HG02623 (cell line): ENCODE data around the gene MACO1.
"Not testable (repeated sequence)": the region's sequence is repeated elsewhere in the genome, so short reads cannot be mapped to it uniquely, and the experiment has no call there.

ENCODE experiments used
- ATAC-seq: cut with Tn5 transposase; IDR thresholded peaks from one replicate; pipeline ENCODE4 v1.9.1; 2021; ENCODE audit warnings: moderate library complexity; ENCODE audit not compliant: unreplicated experiment

MACO1 gene

DNA sequence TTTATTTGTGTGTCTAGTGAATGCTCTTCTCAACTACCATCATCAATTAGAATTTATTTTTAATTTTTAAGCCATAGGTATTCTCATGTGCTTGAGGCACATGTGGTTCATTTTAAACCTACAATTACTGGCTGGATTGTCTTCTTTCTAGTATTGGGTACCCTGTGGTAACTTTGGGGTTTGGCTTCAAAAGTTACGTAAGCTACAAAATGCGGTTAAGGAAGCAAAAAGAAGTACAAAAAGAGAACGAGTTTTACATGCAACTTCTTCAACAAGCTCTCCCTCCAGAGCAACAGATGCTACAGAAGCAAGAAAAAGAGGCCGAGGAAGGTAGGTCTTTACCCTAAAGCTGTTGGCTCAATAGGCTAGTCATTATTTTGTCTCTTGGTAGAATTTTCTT, 25.8 kb downstream of the MACO1 start:
- ATAC-seq = no peak

DNA sequence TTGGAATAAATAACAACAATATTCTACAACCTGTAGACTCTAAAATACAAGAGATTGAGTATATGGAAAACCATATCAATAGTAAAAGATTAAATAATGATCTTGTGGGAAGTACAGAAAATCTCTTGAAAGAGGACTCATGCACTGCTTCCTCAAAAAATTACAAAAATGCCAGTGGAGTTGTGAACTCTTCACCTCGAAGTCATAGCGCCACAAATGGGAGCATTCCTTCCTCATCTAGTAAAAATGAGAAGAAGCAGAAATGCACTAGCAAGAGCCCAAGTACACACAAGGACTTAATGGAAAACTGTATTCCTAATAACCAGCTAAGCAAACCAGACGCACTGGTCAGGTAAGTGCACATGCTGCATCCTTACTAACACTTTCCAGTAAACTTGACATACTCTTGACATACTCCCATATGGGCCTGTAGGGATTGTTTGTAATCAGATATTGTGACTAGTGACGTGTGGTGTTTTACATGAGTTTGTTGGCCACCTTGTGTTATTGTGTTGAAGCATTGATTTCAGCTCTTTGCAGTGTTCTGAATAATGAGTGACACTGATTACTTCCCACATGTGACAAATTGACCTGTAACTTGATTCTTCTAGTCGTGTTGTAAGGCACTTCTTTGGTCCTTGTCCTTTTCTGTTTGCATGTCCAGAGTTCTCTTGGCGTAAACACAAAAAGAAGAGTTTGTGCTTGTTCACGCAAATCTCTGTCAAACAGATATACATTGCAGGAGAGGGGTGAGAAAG, 28.0 kb downstream of the MACO1 start:
- ATAC-seq = no peak

DNA sequence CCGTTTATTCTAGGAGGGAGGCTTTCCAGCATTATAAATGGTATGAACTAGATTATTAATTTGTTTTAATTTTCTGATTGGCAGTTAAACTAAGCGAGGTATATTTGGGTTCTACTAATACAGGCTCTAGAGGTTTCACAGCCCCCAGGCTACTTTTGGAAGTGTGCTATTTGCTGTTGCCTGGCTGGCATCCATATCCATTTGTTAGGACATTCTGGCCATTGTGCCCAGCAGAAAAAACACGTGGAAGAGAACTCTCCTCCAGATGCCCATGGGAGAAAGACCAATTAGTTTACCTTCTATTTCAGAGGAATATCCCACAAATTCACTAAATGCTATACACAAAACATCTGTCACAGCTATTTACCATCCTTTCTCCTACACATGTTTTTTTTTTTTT, 29.3 kb downstream of the MACO1 start:
- ATAC-seq = no peak

DNA sequence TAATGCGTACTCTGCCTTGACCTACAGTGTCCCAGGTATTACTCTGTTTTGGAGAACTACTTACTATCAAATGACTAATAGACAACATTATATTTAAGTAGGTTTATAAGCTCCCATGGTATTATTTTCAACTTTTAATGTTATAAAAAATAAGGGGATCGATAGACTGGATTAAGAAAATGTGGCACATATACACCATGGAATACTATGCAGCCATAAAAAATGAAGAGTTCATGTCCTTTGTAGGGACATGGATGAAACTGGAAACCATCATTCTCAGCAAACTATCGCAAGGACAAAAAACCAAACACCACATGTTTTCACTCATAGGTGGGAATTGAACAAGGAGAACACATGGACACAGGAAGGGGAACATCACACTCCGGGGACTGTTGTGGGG, 30.1 kb downstream of the MACO1 start:
- ATAC-seq = not testable (repeated sequence)

DNA sequence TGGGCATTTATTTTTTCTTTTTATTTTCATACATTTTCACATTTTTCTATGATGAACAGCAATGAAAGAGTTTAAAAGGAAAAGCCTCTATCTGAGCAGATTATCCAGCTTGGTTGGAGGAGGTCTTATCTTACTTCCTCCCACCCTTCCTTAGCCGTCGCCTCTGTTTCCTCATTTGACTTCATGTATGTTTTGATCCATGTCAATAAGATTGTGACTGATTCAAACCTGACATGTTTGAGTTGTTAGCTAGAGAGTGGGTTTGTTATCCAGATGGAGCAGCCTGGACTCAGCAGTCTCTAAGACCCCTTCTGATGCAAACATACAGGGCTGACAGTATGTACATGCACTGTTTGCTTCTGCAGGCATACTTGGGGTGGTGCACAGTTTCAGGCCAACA, 31.2 kb downstream of the MACO1 start:
- no peak for ATAC-seq

DNA sequence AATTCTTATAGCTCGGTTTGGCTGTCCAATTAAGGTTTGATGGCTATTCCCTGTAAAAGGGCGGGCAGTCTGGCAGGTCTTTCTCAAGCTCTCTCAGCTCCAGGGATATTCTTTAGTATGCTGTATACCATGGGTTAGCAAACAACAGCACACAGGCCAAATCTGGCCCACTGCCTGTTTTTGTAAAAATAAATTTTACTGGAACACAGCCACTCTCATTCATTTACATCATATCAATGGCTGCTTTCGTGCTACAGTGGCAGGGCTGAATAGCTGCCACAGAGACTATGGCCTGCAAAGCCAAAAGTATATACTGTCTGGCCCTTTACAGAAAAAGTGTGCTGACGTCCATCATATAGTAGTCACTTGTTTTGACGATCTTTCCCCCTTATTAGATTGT, 32.0 kb downstream of the MACO1 start:
- no peak for ATAC-seq

DNA sequence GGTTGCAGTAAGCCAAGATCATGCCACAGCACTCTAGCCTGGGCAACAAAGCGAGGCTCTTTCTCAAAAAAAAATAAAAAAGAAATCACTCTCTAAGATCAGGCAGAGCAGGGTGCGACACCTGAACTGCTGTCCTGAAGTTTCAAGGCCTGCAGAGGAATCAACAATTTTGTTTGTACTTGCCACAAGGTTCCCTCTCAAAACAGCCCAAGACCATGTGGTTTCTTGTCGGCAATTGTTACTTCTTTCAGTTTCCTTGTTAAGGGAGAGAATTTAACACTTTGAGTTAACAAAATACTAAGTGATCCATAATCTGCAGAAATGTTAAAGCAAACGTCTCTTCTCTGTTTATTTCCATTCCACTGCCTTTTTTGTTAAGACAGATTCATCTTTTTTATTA, 36.5 kb downstream of the MACO1 start:
- ATAC-seq = no peak

DNA sequence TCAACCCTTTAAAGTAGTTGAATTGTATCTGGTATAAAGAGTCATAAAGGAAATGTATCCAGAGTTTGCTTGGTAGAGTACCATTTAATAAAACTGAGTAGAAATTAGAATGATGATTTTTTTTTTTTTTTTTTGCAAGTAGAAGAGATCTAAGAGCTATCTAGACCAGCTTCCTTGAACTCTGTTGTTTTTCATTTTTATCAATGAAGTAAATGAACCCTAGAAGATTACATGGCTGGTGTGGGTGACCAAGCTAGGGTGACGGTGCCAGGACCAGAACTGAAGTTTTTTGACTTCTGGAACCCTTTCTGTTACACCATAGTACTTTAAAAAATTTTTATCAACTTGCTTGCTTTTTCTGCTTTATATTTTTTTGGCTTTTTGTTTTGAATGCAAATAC, 36.9 kb downstream of the MACO1 start:
- ATAC-seq = no peak

DNA sequence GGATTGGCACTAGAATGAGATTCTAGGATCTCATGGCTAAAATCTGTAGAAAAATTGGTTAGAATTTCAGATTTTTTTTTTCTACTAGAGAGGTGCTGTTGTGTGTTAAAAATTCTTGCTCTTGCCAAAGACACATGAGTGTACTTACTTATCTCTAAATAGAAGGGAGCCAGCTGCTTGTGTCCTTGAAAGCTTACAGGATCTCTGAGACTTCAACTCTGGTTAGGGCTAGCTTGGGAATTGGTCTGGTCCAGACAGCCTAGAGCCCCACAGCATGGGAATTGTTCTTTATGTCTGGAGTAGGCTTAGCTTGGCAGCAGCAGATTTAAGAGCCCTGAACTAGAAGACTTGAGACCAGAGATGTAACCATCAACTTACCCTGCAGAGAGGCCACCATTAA, 37.3 kb downstream of the MACO1 start:
- no peak for ATAC-seq

DNA sequence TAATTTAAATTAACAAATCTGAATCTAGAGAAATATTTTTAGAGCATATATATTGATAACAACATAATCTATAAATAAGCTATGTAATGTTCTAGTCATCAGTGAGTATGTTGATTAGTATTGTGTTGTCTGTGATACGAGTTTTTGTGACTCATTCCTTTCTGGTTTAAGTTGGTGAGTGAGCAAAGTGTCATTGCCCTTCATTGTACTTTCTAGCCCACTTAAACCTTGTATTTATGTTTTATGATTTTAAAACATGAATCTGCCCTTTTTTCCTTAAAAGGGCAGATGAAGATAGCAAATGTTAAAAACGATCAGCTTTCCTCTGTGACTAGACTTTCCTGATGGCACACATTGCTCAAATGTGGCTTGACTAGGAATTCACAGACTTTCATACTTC, 38.5 kb downstream of the MACO1 start:
- ATAC-seq = no peak

DNA sequence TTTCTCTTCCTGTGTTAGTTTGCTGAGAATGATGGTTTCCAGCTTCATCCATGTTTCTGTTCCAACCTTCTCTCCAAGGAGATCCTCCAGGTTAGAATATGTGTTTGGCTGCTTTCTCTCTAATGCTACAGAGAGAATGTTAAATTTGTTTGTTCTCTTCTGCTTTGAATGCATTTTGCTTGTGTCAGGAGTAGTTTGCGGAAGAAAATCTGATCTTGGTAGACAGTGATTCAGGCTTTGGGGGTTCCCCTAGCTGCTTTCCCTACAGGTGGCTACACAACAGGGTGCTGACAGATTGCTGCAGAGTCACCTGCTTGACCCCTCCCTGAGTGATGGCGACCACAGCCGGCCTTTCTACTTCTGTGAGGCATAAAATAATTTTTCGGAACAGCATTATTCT, 41.8 kb downstream of the MACO1 start:
- ATAC-seq = no peak

DNA sequence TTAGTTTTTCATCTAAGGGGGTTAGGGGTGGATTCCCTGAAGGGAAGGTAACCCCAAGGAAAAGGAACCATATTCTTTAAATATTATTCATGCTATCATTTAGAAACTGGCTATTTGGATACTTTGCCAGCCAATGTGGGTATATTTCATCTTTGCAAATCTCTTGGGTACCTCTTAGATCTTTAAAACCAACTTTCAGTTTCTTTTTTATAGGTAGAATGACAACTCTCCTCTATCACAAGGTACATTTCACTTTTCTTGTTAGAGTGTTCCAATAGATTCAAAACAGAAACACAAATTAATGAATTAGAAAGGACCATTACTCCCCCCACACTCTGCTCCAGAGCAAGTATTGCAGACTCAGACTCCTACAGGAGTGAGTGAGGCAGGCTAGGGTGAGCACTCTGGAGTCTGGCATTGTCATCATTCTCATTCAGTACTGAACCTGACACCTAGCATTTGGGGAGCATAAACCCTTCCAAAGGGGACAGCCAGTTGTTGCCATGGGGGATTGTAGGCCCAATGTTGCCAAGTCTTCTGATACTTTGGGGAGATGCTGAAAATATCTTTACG, 43.0 kb downstream of the MACO1 start:
- no peak for ATAC-seq

DNA sequence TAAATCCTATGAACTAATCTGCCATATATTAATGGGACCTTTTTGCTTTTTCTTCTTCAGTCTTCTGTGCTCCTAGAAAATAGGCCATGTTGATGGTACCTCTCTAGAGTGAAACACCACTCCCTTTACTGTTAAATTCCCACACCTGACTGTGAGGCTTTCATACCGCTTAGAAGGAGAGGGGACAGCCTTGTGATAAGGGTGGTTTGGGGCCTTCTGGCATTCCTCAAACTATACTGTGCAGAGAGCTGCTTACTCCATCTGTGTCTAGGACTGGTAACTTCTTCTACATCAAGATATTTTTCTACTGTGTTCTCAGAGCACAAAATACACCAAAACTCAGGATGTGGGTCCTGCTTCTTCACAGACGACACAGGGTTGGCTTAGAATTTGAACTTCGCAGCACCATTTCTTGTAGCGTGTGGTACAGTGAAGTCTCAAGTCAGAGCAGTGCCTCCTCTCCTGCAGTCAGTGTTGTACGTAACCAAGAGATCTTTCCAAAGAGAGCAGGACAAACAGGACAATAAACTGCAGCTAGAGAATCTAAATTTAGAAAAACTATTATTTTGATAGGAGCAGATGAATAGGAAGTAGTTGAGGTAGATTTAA, 43.8 kb downstream of the MACO1 start:
- ATAC-seq = no peak

DNA sequence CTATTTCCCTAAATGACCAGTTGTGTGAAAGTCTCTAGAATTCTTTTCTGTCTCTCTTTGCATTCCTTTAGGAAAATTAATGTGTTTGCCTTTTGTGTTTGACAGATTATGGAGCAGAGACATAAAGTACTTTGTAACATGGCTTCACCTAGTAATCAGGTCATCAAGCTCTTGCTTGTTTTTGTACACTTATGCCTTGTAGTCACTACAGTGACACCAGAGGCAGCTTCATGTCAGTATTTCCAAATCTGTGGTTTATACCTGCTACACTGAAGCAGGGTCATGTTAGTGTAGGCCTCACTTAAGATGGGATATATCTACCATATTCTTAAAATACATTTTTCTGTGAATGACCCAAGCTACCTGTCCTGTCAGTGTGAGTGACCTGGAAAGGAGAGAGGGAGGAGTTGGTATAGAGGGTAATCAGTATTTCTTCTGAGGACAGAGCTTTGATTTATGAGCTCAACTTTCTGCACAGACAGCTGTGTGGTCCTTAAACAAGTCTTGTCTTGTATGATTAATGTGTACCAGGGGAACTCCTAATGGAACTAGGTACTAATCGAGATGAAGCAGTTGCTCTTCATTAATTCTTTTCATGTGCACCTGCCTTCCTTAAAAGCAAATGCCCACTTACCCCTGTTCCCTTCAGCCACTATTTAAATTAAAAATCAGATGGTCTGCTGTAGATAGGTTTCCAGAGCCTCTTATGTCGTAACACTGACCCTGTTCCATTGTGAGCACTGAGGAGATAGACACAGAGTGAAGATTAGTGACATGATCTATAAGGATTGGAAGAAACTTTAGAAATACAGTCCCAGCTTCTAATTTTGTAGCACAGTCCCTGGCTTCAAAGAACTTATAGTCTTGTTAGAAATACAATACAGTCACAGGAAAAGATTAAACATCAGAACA, 45.7 kb downstream of the MACO1 start:
- no peak for ATAC-seq

DNA sequence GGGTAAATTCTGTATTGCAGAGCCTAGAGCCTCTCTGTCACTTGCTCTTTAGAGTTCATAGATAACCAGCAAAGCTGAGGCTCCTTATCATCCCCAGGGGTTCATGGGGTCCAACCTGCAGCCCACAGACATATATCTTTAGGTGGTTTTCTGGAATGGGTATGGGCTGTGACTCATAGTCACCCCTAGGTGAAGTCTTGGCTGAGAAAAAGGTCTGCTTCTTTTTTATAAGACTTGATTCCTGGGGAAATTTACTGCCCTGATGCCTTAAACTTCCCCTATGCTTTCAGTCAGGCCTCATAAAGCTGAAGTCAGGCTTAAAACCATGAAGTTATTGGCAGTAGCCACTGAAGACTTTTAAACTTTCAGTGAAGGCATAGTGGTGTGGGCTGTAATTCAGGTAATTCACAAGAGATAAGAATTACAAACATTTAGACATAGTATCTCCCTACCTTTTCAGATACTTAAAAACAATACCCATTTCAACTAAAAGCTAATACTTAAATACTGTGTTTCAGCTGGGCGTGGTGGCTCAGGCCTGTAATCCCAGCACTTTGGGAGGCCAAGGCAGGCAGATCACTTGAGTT, 46.8 kb downstream of the MACO1 start:
- no peak for ATAC-seq

DNA sequence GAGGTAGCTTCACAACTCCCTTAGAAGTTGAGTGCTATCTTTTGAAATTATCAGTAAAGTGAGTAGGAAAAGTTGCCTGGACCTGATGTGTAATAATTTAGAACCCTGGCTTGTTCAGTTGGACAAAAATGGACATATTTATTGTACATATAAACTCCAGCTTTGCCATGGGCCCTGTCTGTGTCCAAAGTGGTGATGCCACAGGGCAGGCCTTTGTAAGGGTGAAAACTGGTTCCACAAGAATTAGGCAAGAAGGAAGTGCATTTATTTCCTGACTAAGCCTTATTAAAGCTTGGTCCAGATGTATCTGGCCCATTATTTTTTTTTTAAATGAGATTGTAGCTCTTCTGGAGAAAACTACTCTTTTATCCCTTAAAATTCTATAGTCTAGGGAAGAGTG, 47.9 kb downstream of the MACO1 start:
- no peak for ATAC-seq

DNA sequence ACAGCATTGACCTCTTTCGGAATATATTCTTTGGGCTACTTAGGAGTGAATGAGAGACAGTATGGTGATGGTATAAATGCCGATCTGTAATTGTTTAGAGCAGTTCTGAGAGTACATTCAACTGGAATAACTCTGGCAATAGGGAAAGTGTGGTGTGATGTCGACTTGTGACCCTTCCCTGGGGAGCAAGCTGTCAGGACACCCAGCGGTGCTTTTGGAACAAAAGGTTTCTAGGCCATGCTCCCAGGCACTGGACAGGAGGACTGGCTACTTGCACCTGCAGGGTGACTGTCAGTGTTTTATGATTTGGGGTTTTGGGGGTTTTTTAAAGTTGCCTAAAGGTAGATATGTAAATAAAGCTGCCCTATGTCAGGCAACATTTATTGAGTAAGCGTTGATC, 50.9 kb downstream of the MACO1 start:
- ATAC-seq = no peak

DNA sequence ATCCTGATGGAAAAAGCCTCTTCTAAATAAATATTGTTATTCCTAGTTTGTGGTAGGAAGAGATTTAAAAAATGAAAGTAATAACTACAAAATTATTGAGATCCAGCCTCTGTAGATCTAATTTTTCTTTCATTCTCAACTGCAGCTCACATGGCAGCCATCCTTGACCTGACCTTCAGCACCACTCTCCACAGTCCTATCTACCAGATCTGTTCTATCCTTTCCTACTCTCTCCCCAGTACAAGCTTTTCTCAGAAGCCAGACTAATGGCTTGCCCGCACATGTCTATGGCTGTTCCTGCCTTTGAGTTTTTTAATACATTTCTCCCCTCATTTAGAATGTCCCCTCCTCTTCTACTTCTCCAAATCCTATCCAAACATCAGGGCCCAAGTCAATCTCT, 51.5 kb downstream of the MACO1 start:
- ATAC-seq = no peak

DNA sequence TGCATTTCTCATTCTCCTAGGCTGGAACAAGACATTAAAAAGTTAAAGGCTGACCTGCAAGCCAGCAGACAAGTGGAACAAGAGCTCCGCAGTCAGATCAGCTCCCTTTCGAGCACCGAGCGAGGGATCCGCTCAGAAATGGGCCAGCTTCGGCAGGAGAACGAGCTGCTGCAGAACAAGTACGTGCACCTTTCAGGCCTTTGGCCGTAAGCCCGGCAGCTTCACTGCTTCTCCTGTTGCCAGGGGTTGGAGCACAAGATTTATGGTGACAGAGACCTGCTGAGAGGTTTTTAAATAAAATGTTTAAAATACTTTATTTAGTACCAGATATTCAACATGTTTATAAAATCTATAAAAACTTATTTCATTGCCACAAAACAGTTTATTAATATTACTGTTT, 53.4 kb downstream of the MACO1 start:
- no peak for ATAC-seq

DNA sequence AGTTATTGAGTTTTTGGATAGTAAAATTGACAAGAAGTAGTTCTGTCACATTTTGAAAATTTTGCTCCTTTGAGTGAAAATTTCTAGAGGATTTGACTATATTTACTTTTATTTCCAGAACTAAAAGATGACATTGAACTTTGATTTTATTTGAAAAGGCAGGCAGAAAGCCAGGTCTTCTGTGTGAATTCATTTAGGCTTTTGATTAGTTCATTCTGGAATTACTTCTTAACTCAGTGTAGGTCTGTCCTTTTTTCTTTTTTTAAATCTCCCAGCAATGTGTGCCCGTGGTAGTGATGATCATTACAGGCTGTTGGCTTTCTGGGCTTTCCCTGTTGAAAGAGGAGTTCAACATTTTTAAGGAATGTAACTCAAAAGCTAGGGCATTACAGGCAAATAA, 53.8 kb downstream of the MACO1 start:
- ATAC-seq = no peak
